PC-3 (cell line): Measurements from ENCODE around the gene HTR1A. TPM values are rescaled to one million over a fixed set of nuclear protein-coding genes. Genes with fewer than 3 reads are reported as not detected.

Source experiments
- ATAC-seq: fragments of 200-7000 bp; cut with Tn5 transposase; 2 replicates; pipeline ENCODE4 v1.9.1; 2020; ENCODE audit warnings: mild to moderate bottlenecking, moderate library complexity
- BruUV-seq: library from RNA; stranded (reverse); fragments of 400-500 nt; replicated peaks from 2 replicates; lab custom pipeline; 2021; lab: Mats Ljungman, UMichigan
- CTCF ChIA-PET: fragments of 300-600 bp; sonication (Branson Sonifier 250); formaldehyde crosslinking; loops from one replicate; lab custom pipeline; 2022; ENCODE audit warnings: antibody characterized with exemption; lab: Charles Lee
- POLR2A ChIA-PET: fragments of 300-600 bp; sonication (Branson Sonifier 250); formaldehyde crosslinking; loops from one replicate; lab custom pipeline; 2022; ENCODE audit warnings: antibody characterized with exemption; ENCODE audit not compliant: unreplicated experiment; lab: Charles Lee
- DNase-seq: peaks from one replicate; pipeline ENCODE4 v3.0.0-alpha.2; 2015
- H2AFZ ChIP-seq: fragments of 300-600 bp; sonication (generic); 2 replicates; pipeline ENCODE4 v1.6.0; 2016; ENCODE audit warnings: antibody characterized with exemption, low read length
- H3F3A ChIP-seq: fragments of 300-600 bp; sonication (generic); one replicate; pipeline ENCODE4 v1.6.0; 2017; ENCODE audit warnings: antibody characterized with exemption, low read length, control low read depth, mild to moderate bottlenecking; ENCODE audit not compliant: unreplicated experiment
- H3K27ac ChIP-seq: fragments of 300-600 bp; sonication (generic); 2 replicates; pipeline ENCODE4 v1.5.1; 2016; ENCODE audit warnings: mild to moderate bottlenecking, low read length
- H3K27me3 ChIP-seq: fragments of 300-600 bp; sonication (generic); 2 replicates; pipeline ENCODE4 v1.6.1; 2016; ENCODE audit warnings: low read length, mixed read lengths
- H3K36me3 ChIP-seq: fragments of 300-600 bp; sonication (generic); 2 replicates; pipeline ENCODE4 v1.6.1; 2016; ENCODE audit warnings: low read depth, mixed run types, low read length, mixed read lengths
- H3K4me1 ChIP-seq: fragments of 300-600 bp; sonication (generic); 2 replicates; pipeline ENCODE4 v1.5.1; 2016; ENCODE audit warnings: low read length; ENCODE audit not compliant: insufficient read depth
- H3K4me2 ChIP-seq: fragments of 300-600 bp; sonication (generic); 2 replicates; pipeline ENCODE4 v1.6.0; 2016; ENCODE audit warnings: low read length
- H3K4me3 ChIP-seq: fragments of 300-600 bp; sonication (generic); 2 replicates; pipeline ENCODE4 v1.5.1; 2016; ENCODE audit warnings: mild to moderate bottlenecking, low read length, mixed read lengths
- H3K79me2 ChIP-seq: fragments of 300-600 bp; sonication (generic); 2 replicates; pipeline ENCODE4 v1.6.1; 2017; ENCODE audit warnings: low read length, mixed read lengths
- H3K9ac ChIP-seq: fragments of 300-600 bp; sonication (generic); 2 replicates; pipeline ENCODE4 v1.6.0; 2016; ENCODE audit warnings: mild to moderate bottlenecking, low read length
- H3K9me2 ChIP-seq: fragments of 300-600 bp; sonication (generic); replicated peaks from 2 replicates; pipeline ENCODE4 v1.6.1; 2016; ENCODE audit warnings: mixed run types, low read length, mixed read lengths
- H3K9me3 ChIP-seq: fragments of 300-600 bp; sonication (generic); 2 replicates; pipeline ENCODE4 v1.6.1; 2016; ENCODE audit warnings: low read length, mixed read lengths
- H4K20me1 ChIP-seq: fragments of 300-600 bp; sonication (generic); 2 replicates; pipeline ENCODE4 v1.6.1; 2016; ENCODE audit warnings: low read length, mixed read lengths
- CTCF ChIP-seq: fragments of 300-600 bp; sonication (generic); conservative IDR thresholded peaks from 2 replicates; pipeline ENCODE4 v1.5.1; 2017; ENCODE audit warnings: antibody characterized with exemption, low read depth, mild to moderate bottlenecking, low read length
- EZH2 ChIP-seq: fragments of 300-600 bp; sonication (generic); IDR thresholded peaks from one replicate; pipeline ENCODE4 v1.6.1; 2017; ENCODE audit warnings: antibody characterized with exemption, mild to moderate bottlenecking, low read length; ENCODE audit not compliant: unreplicated experiment
- EZH2phosphoT487 ChIP-seq: fragments of 300-600 bp; sonication (generic); IDR thresholded peaks from 2 replicates; pipeline ENCODE4 v1.6.1; 2018; ENCODE audit warnings: mild to moderate bottlenecking, antibody characterized with exemption, low read length, borderline replicate concordance
- intact Hi-C: fragments of 100-400 bp; cut with micrococcal nuclease; formaldehyde crosslinking; loops from 2 replicates; pipeline ENCODE4 v1.9.0; 2023
- total RNA-seq: library from RNA; depleted of rRNA; stranded (reverse); fragments of >200 nt; gene quantifications from 2 replicates; pipeline ENCODE4 v1.2.3, GENCODE V29; 2014

Gene HTR1A
- total RNA-seq, 1 experiment from 2014 or later = not detected

GRCh38 chr5:63963080-63963735 is 963 bp upstream of the HTR1A start:
- H3K27ac ChIP-seq = no peak overlapping the region
- intact Hi-C loops = loop anchor here (1.0 kb wide), 1 partner anchor 562 kb away; no protein-coding TSS in a partner anchor
- H3K27me3 ChIP-seq = peaks cover 18% of the 10 kb centered on the region; the same call in 1 of the 2 replicates
- no peaks in the 10 kb centered on the region for H3K79me2 ChIP-seq
- BruUV-seq = no TSS peak
- H2AFZ ChIP-seq = no peak overlapping the region
- ATAC-seq (peak; percentile 66), DNase-seq (peak; percentile 74)
- TF ChIP-seq EZH2phosphoT487 (no peak), CTCF (peak; percentile 84), EZH2 (no peak)
- POLR2A ChIA-PET = interaction anchor here (0.6 kb wide), 2 partner anchors 14 to 799 kb away, joined by 3 to 8 read pairs; no protein-coding TSS in a partner anchor
- no peaks in the 10 kb centered on the region for H3K36me3 ChIP-seq
- no peaks in the 10 kb centered on the region for H3F3A ChIP-seq
- CTCF ChIA-PET = interaction anchor here (0.6 kb wide), 1 partner anchor 133 kb away, joined by 5 read pairs; no protein-coding TSS in a partner anchor
- H4K20me1 ChIP-seq = no peaks in the 10 kb centered on the region
- no peak overlapping the region for H3K4me3 ChIP-seq
- no peak overlapping the region for H3K4me2 ChIP-seq
- H3K9me2 ChIP-seq = no peaks in the 10 kb centered on the region
- H3K4me1 ChIP-seq = no peaks in the 10 kb centered on the region
- no peak overlapping the region for H3K9ac ChIP-seq
- no peaks in the 10 kb centered on the region for H3K9me3 ChIP-seq

GRCh38 chr5:63961598-63962161 is 565 bp downstream of the HTR1A start:
- no peaks in the 10 kb centered on the region for H3K79me2 ChIP-seq
- no peak overlapping the region for H3K4me2 ChIP-seq
- no peak for DNase-seq
- ChIA-PET CTCF (no interaction called here), POLR2A (no interaction called here)
- no peaks in the 10 kb centered on the region for H3K9me3 ChIP-seq
- no TSS peak for BruUV-seq
- no peaks in the 10 kb centered on the region for H3K9me2 ChIP-seq
- no peaks in the 10 kb centered on the region for H3K4me1 ChIP-seq
- no peaks in the 10 kb centered on the region for H4K20me1 ChIP-seq
- no peak overlapping the region for H3K4me3 ChIP-seq
- no peak for TF ChIP-seq EZH2phosphoT487
- no peak for TF ChIP-seq CTCF
- TF ChIP-seq EZH2 = no peak
- no peaks in the 10 kb centered on the region for H3K36me3 ChIP-seq
- no peak overlapping the region for H2AFZ ChIP-seq
- no peak overlapping the region for H3K9ac ChIP-seq
- no peaks in the 10 kb centered on the region for H3F3A ChIP-seq
- intact Hi-C loops = no loop called here
- no peak for ATAC-seq
- H3K27ac ChIP-seq = no peak overlapping the region
- peaks cover 19% of the 10 kb centered on the region; the same call in 1 of the 2 replicates for H3K27me3 ChIP-seq
